ENCODE data around the gene COL6A1.

The COL6A1 gene

DNA sequence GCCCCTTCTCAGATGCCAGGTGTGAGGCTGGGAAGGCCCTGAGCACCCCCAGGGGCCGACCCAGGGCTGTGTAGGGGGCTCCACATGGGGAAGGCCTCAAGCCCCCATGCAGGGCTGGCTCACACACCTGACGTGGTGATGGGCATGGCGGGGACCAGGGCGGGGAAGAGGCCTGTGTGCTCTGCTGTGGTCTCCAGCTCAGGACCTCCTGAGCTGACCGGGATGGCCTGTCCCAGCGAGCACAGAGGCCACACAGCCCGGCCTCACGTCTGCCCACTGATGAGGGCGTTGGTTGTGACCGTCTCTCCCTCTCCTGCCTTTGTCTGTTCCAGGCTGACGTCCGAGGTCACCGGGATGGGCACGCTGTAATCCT lies 40.2 kb upstream of the COL6A1 start:
- H3K4me3 ChIP-seq (ENCODE audit: low read depth, low read length) = no peak overlapping the region
- TF ChIP-seq, protein P1, sequence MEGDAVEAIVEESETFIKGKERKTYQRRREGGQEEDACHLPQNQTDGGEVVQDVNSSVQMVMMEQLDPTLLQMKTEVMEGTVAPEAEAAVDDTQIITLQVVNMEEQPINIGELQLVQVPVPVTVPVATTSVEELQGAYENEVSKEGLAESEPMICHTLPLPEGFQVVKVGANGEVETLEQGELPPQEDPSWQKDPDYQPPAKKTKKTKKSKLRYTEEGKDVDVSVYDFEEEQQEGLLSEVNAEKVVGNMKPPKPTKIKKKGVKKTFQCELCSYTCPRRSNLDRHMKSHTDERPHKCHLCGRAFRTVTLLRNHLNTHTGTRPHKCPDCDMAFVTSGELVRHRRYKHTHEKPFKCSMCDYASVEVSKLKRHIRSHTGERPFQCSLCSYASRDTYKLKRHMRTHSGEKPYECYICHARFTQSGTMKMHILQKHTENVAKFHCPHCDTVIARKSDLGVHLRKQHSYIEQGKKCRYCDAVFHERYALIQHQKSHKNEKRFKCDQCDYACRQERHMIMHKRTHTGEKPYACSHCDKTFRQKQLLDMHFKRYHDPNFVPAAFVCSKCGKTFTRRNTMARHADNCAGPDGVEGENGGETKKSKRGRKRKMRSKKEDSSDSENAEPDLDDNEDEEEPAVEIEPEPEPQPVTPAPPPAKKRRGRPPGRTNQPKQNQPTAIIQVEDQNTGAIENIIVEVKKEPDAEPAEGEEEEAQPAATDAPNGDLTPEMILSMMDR (IDR thresholded peaks at IDR 0.05; ENCODE audit: control insufficient read depth, extremely low read depth, insufficient read depth) = no peak
- no peak for DNase-seq (ENCODE audit: low read depth)

DNA sequence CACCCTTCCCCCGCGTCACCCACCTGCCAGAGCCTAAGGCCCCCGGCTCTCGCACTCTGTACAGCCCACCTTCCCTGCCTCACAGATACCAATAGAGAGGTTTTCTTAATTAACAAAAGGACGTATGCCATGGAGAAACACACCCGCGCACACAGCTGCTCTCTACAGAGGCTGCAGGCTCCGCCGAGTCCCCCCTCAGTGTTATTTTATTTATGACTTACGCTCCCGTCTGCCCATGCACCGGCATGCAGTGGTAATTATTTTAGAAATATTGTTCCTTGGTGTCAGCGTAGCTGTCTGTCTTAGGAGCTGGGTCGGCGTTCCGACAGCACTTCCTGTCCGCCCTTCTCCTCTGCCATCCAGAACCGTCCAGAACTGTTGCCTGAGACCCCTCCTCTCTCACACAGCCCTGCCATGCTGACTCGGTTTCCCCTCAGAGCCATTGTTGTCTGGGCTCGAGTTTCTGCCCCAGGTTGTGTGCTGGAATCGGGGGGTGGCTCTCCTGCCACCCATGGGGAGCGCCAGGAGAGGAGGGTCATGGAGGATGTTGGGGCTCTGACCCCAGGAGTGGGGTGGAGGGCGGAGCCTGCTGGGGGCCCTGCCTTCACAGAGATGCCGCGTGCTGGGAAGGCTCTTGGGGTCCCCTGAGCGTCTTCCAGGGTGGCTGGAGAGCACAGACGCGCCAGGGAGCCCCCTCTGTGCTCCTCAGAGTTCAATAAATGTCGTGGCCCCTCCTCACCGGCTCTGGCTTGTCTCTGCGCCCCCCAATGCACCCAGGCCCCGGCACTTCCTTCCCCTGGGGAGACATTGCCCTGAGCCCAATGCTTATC lies 39.6 kb upstream of the COL6A1 start:
- TF ChIP-seq, protein P1 (IDR thresholded peaks at IDR 0.05; ENCODE audit: control insufficient read depth, extremely low read depth, insufficient read depth) = no peak
- DNase-seq (ENCODE audit: low read depth) = no peak
- H3K4me3 ChIP-seq (ENCODE audit: low read depth, low read length) = no peak overlapping the region

DNA sequence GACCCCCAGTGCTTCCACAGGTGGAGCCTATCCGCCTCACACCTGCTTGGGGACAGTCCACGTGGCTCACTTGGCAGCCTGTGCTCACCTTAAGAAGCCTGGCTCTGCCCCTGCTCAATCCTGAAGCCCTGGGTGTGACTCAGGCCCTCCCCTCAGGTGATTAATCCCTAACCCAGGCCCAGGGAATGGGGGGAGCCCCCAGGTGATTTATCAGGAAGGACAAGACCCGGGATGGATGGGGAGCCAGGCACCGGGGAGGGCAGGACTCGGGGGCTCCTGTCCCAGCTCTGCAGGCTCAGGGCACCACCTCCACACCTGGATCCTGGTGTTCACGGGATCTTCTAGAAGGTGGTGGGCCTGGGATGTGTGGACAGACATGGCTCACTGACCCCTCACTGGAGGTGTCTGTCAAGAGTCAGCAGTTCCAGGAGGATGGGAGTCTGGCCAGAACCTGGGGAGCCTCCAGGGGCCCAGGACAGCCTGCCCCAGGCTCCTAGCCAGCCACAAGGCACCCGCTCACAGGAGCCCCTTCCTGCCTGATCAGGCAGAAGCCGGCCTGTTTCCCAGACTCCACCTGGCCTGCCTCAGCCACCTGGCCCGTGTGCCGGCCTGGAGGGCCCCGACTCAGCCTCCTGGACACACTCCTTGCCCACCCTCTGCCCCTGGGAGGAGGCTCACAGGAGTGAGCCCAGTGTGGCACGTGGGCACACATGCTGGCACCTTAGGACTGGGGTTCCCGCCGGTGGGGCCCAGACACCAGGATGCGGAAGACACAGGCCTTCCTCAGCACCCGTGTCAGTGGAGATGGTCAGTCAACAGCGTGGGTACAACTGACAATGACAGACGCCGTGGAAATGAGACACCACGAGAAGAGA lies 38.6 kb upstream of the COL6A1 start:
- DNase-seq (ENCODE audit: low read depth) = no peak
- TF ChIP-seq, protein P1 (IDR thresholded peaks at IDR 0.05; ENCODE audit: control insufficient read depth, extremely low read depth, insufficient read depth) = no peak
- H3K4me3 ChIP-seq (ENCODE audit: low read depth, low read length) = no peak overlapping the region

DNA sequence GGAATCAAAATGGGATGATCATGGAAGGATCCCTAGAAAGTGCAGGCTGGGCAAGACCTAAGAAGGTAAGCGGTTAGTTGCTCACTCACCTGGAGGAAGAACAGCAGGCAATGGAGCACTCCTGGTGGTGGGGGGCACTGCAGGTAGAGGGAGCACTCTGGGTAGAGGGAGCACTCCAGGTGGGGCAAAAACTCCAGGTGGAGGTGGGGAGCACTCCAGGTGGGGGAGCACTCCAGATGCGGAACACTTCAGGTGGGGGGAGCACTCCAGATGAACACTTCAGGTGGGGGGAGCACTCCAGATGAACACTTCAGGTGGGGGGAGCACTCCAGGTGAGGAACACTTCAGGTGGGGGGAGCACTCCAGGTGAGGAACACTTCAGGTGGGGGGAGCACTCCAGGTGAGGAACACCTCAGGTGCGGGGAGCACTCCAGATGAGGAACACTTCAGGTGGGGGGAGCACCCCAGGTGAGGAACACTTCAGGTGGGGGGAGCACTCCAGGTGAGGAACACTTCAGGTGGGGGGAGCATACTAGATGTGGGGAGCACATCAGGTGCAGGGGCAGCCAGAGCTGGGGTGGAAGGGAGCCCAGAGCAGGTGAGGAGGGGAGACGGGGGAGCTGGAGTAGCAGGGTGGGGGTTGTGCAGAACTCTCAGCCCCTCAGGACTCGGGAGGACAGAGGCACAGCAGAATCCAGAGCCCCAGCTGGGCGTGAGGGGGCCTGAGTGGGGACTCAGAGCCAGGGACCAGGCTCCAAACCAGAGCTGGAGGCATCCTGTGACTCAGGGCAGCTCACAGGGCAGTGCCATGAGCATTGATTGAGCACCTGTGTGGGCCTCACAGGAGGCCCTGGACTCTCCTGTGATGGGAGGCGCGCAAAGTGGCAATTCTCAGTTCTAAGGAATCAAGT lies 37.7 kb upstream of the COL6A1 start:
- TF ChIP-seq, protein P1 (IDR thresholded peaks at IDR 0.05; ENCODE audit: control insufficient read depth, extremely low read depth, insufficient read depth) = no peak
- no peak for DNase-seq (ENCODE audit: low read depth)
- no peak overlapping the region for H3K4me3 ChIP-seq (ENCODE audit: low read depth, low read length)

DNA sequence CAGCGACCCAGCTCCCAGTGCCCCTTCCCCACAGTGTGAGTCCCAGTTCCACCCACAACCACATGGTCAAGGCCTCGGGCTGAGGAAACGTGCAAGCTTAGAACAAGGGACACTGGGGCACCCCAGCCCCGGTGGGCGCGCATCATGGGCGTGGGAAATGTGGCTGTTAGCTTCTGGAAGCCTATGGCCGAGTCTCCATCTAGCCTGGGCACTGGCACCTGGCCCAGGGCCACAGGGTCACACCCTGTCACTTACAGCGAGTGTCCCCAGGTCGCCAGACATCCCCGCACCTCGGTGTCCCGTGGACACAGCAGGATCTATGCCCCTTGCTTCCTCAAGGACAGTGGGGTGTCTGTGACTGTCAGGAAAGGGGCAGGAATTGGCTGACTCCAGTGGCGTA lies 37.0 kb upstream of the COL6A1 start:
- no peak overlapping the region for H3K4me3 ChIP-seq (ENCODE audit: low read depth, low read length)
- DNase-seq (ENCODE audit: low read depth) = no peak
- TF ChIP-seq, protein P1 (IDR thresholded peaks at IDR 0.05; ENCODE audit: control insufficient read depth, extremely low read depth, insufficient read depth) = no peak

DNA sequence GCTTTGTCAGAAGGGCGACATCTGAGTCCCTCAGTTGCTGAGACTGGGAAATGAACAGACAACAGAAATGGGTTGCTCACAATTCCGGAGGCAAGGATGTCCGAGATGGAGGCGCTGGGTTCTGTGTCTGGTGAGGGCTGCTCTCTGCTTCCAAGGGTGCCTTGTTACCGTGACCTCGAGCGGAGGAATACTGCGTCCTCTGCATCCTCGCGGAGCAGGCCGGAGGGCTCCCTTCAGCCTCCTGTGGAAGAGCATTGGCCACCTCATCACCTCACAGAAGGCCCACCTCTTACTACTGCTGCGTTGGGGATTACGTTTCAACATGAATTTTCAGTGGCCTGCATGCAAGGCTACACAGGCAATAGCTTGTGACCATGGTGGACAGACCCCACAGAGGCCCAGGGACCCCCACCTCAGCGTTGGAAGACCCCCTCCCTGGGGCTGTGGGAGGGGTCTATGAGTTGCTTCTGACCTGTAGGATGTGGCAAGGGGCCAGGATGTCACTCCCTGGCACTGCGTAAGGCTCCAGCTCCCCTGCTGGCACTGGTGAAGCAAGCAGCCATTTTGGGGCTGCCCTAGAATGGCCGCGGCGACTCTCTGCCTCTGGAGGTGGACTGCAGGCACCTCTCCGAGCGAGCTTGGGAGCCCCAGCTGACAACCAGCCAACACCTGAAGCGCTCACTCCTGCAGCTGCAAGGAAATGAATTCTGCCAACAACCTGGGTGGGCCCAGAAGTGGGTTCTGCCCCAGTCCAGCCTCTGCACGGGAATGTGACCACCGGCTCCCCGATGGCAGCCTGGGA lies 36.3 kb upstream of the COL6A1 start:
- no peak overlapping the region for H3K4me3 ChIP-seq (ENCODE audit: low read depth, low read length)
- TF ChIP-seq, protein P1 (IDR thresholded peaks at IDR 0.05; ENCODE audit: control insufficient read depth, extremely low read depth, insufficient read depth) = no peak
- no peak for DNase-seq (ENCODE audit: low read depth)
